Neural cell (in vitro differentiated cells): ENCODE data around the gene ADAT1.

Source experiments
- CTCF ChIP-seq: fragments of 450-650 bp; IDR thresholded peaks from 2 replicates; pipeline ENCODE4 v1.5.1; 2014; ENCODE audit warnings: antibody characterized with exemption, mild to moderate bottlenecking, moderate library complexity; ENCODE audit not compliant: poor library complexity, severe bottlenecking
- EP300 ChIP-seq: fragments of 450-650 bp; conservative IDR thresholded peaks from 2 replicates; pipeline ENCODE4 v1.6.1; 2014; ENCODE audit warnings: antibody characterized with exemption, mild to moderate bottlenecking, moderate library complexity; ENCODE audit not compliant: poor library complexity, severe bottlenecking
- EZH2 ChIP-seq: fragments of 200-600, 300-800 bp; shearing (Covaris generic), sonication (generic); IDR thresholded peaks from 2 replicates; pipeline ENCODE4 v1.6.1; 2014; ENCODE audit warnings: antibody characterized with exemption, low read length, borderline replicate concordance, mild to moderate bottlenecking; ENCODE audit not compliant: insufficient read depth, poor library complexity, severe bottlenecking
- POLR2AphosphoS5 ChIP-seq: IDR thresholded peaks from 2 replicates; pipeline ENCODE4 v1.6.1; 2012
- RAD21 ChIP-seq: fragments of 450-650 bp; conservative IDR thresholded peaks from 2 replicates; pipeline ENCODE4 v1.6.1; 2014; ENCODE audit warnings: antibody characterized with exemption, mild to moderate bottlenecking, moderate library complexity
- REST ChIP-seq: IDR thresholded peaks from 2 replicates; pipeline ENCODE4 v1.6.1; 2012; ENCODE audit warnings: borderline replicate concordance
- SMC3 ChIP-seq: fragments of 450-650 bp; conservative IDR thresholded peaks from 2 replicates; pipeline ENCODE4 v1.6.1; 2014; ENCODE audit warnings: antibody characterized with exemption, mild to moderate bottlenecking, moderate library complexity; ENCODE audit not compliant: poor library complexity
- TAF1 ChIP-seq: IDR thresholded peaks from 2 replicates; pipeline ENCODE4 v1.6.1; 2012; ENCODE audit warnings: low read depth

GRCh38 chr16:75579281-75579834 lies 43.7 kb downstream of the ADAT1 start:
- no peak for TF ChIP-seq CTCF
- TF ChIP-seq EZH2 = no peak
- TF ChIP-seq REST = no peak
- no peak for TF ChIP-seq EP300
- TF ChIP-seq RAD21 = no peak
- no peak for TF ChIP-seq TAF1
- TF ChIP-seq POLR2AphosphoS5 = no peak
- no peak for TF ChIP-seq SMC3
